Measurements from ENCODE around the gene AKR7A2.

DNA sequence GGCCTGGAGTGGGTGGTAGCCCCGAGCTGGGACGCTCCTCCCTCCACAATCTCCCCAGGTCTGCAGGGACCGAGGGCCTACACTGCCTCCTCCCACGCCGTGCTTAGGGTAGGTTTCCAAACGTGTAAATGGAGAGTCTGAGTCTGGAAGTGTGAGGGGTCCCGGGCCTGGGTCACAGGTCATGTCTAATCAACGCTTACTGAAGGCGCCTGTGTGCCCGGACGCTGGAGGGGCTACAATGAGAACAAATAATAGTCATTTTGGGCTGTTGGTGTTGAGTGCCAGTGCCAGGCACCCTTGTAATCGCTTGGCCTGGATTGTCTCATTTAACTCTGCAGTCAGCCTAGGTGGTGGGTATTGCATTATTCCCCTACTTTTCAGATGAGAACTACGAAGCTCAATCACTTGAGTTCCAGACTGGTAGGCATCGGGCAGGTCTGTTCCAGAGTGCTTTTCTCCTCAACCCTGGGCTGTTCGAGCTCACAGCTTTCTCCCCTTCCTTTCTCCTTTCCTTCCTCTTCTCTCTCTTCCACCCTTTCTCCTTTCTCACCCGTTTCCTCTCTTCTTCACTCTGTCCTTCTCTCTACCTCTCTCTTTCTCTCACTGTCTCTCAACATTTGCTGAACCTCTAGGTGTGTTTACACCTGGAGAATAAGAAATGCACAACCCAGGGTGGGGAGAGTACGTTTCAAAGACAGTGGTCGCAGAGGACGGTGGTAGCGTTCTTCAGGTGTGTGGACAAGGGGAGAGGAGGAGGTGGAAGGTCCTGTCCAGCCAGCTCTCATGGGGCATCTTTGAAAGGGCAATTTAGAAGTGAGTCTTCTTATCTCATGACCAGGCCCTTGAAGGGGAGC lies 1.1 kb upstream of the AKR7A2 start:
- TF ChIP-seq, protein P1, sequence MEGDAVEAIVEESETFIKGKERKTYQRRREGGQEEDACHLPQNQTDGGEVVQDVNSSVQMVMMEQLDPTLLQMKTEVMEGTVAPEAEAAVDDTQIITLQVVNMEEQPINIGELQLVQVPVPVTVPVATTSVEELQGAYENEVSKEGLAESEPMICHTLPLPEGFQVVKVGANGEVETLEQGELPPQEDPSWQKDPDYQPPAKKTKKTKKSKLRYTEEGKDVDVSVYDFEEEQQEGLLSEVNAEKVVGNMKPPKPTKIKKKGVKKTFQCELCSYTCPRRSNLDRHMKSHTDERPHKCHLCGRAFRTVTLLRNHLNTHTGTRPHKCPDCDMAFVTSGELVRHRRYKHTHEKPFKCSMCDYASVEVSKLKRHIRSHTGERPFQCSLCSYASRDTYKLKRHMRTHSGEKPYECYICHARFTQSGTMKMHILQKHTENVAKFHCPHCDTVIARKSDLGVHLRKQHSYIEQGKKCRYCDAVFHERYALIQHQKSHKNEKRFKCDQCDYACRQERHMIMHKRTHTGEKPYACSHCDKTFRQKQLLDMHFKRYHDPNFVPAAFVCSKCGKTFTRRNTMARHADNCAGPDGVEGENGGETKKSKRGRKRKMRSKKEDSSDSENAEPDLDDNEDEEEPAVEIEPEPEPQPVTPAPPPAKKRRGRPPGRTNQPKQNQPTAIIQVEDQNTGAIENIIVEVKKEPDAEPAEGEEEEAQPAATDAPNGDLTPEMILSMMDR (optimal IDR thresholded peaks at IDR 0.05 in 1 of 3, IDR thresholded peaks at IDR 0.05 in 1 of 3, conservative IDR thresholded peaks at IDR 0.05 in 1 of 3; ENCODE audit: extremely low read depth in 1 of 3, insufficient read depth in 2 of 3, low read length in 3 of 3) = no peak
- TF ChIP-seq EZH2 (IDR thresholded peaks at IDR 0.05; ENCODE audit: low read length) = no peak
